Activated naive CD8-positive, alpha-beta T cell treated with anti-CD3 and anti-CD28 coated beads for 36 hours (primary cell): ENCODE data around the gene RUNX2. TPM values are rescaled to one million over a fixed set of nuclear protein-coding genes. Genes with fewer than 3 reads are reported as not detected.
A peak's percentile ranks its signal among the peaks of the same experiment; 100 is the strongest.

Experiments used
- DNase-seq: peaks from one replicate; pipeline ENCODE4 v3.0.0; 2021
- H3K27ac Mint-ChIP-seq: one replicate; pipeline ENCODE4 v1.8.0; 2022; ENCODE audit warnings: mild to moderate bottlenecking, moderate library complexity, mixed read lengths
- H3K27me3 Mint-ChIP-seq: one replicate; pipeline ENCODE4 v1.8.0; 2022; ENCODE audit warnings: mild to moderate bottlenecking, mixed read lengths
- H3K36me3 Mint-ChIP-seq: one replicate; pipeline ENCODE4 v1.8.0; 2021; ENCODE audit warnings: mild to moderate bottlenecking, mixed read lengths
- H3K4me1 Mint-ChIP-seq: one replicate; pipeline ENCODE4 v1.8.0; 2021; ENCODE audit warnings: mixed read lengths
- H3K4me3 Mint-ChIP-seq: one replicate; pipeline ENCODE4 v1.8.0; 2022; ENCODE audit warnings: mild to moderate bottlenecking, moderate library complexity, mixed read lengths
- H3K9me3 Mint-ChIP-seq: one replicate; pipeline ENCODE4 v1.8.0; 2022; ENCODE audit warnings: mixed read lengths
- total RNA-seq, 2 experiments: library from RNA; stranded (reverse); gene quantifications; one replicate each; pipeline ENCODE4 v1.2.3, GENCODE V29; 2021

RUNX2 gene
- total RNA-seq, 2 experiments from 2014 or later, result 4.8 to 5.8 TPM

DNA sequence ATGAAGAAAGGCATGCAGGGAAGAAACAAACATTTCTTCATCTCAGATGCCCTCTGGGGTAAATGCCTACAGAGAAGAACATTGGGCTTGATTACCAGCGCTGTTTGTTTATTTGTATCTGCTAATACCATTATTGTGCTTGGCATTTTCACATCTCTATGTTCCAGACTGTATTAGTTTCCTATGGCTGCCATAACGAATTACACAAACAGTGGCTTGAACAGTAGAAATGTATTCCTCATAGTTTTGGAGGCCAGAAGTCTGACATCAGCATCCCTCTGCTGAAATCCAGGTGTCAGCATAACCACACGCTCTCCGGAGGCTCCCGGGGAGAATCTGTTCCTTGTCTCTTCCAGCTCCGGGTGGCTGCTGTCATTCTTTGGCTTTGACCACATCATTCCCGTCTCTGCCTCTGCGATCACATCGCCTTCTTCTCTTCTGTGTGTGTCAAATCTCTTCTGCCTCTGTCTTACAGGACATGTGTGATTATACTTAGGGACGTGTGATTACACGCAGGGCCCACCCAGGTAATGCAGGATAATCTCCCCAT, 291.2 kb downstream of the RUNX2 start:
- Mint-ChIP-seq H3K27ac (no peak overlapping the region), H3K4me1 (peaks cover 18% of the 10 kb centered on the region)

DNA sequence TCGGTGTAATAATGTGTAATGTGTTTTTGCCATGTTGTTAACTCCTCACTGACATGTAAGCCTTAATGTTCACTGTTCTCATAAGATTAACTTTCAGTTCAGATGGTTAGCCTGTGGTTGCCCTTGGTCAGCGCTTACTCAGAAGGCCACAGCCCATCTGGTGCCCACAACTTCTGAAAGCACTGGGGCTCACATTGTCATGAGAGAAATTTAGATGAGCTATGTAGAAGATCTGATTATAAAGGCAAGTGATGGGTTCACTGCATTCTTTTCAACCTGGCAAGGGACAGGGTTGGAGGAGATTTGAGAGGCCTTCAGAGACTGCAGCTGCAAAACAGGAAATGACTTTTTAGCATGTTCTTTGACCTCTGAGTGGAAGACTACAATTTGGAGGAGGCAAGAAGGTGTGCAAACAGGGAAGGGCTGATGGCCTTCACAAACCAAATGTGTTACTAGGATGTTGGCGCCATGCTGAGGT, 291.9 kb downstream of the RUNX2 start:
- Mint-ChIP-seq H3K4me3 (no peak overlapping the region), H3K27ac (no peak overlapping the region), H3K9me3 (no peaks in the 10 kb centered on the region), H3K4me1 (peaks cover 20% of the 10 kb centered on the region), H3K27me3 (no peaks in the 10 kb centered on the region), H3K36me3 (no peaks in the 10 kb centered on the region)
- DNase-seq, result no peak

More for the DNA sequence above, 291.2 kb downstream of the RUNX2 start:
- Mint-ChIP-seq H3K4me3 (no peak overlapping the region), H3K27me3 (no peaks in the 10 kb centered on the region), H3K9me3 (no peaks in the 10 kb centered on the region), H3K36me3 (no peaks in the 10 kb centered on the region)
- DNase-seq, result no peak

DNA sequence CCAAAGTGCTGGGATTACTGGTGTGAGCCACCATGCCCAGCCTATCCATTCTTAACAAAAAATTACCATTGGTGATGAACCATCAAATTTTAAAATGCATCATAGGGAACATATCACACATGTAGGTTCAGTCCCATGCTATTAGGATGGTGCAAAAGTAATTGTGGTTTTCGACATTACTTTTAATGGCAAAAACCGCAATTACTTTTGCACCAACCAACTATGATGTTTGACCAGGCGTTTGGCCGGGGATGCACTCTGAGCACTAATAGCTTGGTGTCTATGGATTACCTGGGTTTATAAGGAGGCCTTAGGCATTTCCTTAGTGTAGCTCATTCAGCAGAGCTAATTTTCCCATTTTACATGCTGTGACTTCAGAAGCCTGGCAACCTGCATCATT, 296.1 kb downstream of the RUNX2 start:
- H3K36me3 Mint-ChIP-seq, result peaks cover 3% of the 10 kb centered on the region
- no peak overlapping the region for H3K27ac Mint-ChIP-seq
- no peak overlapping the region for H3K4me3 Mint-ChIP-seq
- no peaks in the 10 kb centered on the region for H3K9me3 Mint-ChIP-seq
- H3K4me1 Mint-ChIP-seq, result peaks cover 38% of the 10 kb centered on the region
- DNase-seq, result no peak
- no peaks in the 10 kb centered on the region for H3K27me3 Mint-ChIP-seq

DNA sequence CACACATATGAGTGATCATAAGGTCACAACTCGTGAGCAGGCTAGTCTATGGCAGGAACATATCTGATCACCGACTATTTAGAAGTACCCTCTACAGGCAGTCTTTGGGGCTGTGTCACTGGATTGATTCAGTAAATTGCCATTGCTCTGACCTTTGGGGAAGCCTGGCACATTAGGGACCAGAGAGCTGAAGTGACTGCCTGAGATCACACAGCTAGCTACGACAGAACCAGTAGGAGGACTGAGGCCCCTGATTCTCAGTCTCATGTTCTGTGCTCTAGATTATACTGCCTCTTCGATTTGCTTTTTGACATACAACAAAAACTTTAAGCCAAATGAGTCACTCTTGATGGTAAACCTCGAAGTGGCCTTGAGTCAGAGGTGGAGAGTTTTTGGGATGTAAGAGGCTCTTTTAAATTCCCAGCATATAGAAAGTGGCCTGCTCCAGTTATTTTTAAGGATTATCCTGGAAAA, 297.1 kb downstream of the RUNX2 start:
- Mint-ChIP-seq H3K27ac (peak overlapping the region; percentile 50), H3K36me3 (peaks cover 3% of the 10 kb centered on the region), H3K4me3 (no peak overlapping the region), H3K4me1 (peaks cover 33% of the 10 kb centered on the region), H3K9me3 (no peaks in the 10 kb centered on the region), H3K27me3 (no peaks in the 10 kb centered on the region)
- DNase-seq, result peak; percentile 8

DNA sequence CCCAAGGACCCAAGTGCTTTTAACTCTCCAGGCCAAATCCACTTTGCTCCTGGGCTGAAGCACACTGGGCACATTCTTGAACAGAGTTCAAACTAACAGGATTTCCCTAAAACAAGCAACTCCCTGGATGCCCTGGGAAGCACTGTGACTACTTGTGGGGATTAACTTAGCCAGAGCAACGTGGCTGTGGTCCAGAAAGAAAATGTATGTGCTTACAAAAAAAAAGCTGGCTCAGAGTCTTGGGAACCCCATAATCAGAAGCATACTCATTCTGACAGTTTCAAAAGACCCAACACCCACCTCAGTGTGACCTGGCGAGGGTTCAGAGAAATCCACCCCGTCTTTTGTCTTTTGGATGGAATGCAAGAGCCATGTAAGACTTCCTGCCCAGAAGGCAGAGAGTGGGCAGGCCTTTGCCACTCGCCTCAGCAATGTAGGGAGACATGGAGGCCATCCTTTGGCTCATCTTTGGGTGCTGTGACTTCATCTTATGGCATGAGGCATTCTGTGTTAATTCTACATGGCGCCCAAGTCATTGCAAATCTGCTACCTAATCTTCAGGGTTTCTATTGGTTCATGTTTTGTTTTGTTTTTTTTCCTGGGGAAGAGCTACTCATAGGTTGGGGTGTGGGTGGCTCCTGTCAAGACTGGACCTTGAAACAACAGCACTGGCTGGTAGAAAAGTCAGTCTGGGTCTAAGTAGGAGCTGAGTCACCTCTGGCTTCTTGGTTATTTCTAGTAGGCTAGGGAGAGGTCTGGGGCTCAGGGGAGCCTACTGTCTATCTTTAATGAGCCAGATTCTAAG, 298.2 kb downstream of the RUNX2 start:
- Mint-ChIP-seq H3K36me3 (peaks cover 3% of the 10 kb centered on the region), H3K27ac (no peak overlapping the region), H3K4me3 (no peak overlapping the region), H3K4me1 (peaks cover 28% of the 10 kb centered on the region), H3K27me3 (no peaks in the 10 kb centered on the region), H3K9me3 (no peaks in the 10 kb centered on the region)
- no peak for DNase-seq

DNA sequence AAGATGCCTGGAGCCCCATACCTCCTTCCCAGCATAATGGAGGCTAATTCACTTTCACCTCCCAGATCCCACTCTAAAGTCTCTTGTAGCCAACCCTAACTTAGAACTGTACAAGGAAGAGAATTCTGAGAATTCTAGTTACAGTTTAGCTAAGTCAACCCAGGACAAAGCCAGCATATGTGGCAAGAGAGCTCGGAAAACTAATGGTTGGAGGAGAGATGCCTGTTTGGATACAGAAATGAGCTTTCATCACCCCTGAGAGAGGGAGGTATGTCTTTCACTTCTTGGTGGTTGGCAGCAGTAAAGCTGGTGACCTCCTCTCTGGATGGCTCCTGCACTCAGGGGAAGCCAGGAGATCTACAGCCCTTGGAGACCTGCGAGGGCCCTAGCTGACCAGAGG, 302.2 kb downstream of the RUNX2 start:
- H3K27ac Mint-ChIP-seq, result no peak overlapping the region
- no peaks in the 10 kb centered on the region for H3K27me3 Mint-ChIP-seq
- H3K36me3 Mint-ChIP-seq, result peaks cover 3% of the 10 kb centered on the region
- no peaks in the 10 kb centered on the region for H3K9me3 Mint-ChIP-seq
- no peak overlapping the region for H3K4me3 Mint-ChIP-seq
- H3K4me1 Mint-ChIP-seq, result peaks cover 28% of the 10 kb centered on the region
- DNase-seq, result no peak

DNA sequence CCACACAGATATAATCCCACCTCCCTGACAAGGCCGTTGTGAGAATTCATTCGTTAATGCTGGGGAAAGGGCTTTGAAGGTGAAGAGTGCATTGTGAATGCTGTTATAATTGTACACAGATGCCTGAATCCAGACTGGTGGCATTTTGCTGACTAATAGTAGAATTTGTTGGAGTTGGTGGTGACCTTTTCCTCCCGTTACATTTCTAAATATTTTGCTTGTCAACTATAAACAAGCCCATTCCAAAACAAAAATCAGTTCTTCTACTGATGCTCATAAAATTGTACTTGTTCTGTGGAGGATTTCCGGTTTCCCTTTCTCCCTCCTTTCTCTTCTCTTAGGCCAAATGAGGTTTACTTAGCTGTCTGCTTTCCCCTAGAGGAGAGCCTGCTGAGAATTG, 302.7 kb downstream of the RUNX2 start:
- Mint-ChIP-seq H3K27me3 (no peaks in the 10 kb centered on the region), H3K4me3 (no peak overlapping the region), H3K9me3 (no peaks in the 10 kb centered on the region), H3K36me3 (peaks cover 3% of the 10 kb centered on the region), H3K27ac (no peak overlapping the region), H3K4me1 (peaks cover 24% of the 10 kb centered on the region)
- DNase-seq, result no peak

DNA sequence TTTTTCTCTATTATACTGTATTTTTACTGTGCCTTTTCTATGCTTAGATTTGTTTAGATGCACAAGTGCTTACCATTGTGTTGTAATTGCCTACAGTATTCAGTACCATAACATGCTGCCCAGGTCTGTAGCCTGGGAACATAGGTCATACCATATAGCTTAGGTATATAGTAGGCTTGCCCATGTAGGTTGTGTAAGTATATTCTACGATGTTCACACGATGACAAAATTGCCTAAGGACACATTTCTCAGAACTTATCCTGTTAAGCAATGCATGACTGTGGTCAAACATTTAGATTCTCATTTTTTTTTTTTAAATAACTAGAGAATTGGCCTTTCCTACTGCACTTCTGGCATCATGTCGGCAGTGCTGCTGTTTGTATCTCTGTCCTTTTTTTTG, 303.3 kb downstream of the RUNX2 start:
- no peaks in the 10 kb centered on the region for H3K9me3 Mint-ChIP-seq
- peaks cover 2% of the 10 kb centered on the region for H3K36me3 Mint-ChIP-seq
- no peaks in the 10 kb centered on the region for H3K27me3 Mint-ChIP-seq
- peaks cover 19% of the 10 kb centered on the region for H3K4me1 Mint-ChIP-seq
- H3K4me3 Mint-ChIP-seq, result no peak overlapping the region
- no peak for DNase-seq
- no peak overlapping the region for H3K27ac Mint-ChIP-seq

DNA sequence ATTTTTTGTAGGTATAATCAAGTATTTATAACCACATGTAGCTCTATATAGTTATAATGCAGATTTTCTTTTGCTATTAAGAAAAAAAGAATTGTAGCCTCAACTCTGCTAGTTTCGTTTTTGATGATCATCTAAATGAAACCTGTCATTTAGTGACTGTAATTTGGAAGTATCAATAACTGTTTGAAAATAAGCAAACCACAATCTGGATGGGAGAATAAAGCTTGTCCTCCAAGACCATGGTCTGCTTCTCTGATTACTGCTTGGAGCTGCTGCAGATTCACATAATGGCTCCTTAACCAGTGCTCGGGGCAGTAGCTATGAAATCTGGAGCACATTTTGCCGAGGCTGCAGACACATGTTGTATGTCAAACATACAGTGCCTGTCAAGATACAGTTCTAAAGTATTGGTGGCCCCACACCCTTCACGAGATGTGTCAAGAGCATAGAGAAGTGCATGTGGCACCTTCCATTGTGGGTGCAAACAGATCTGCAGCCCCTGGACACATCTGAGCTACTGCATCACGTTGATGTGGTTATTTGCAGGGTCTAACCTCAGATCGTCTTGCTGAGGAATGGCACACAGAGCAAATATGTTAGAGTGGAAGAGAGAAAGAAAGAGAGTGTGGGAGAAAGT, 305.3 kb downstream of the RUNX2 start:
- Mint-ChIP-seq H3K27me3 (no peaks in the 10 kb centered on the region), H3K36me3 (no peaks in the 10 kb centered on the region), H3K4me1 (peaks cover 11% of the 10 kb centered on the region), H3K27ac (no peak overlapping the region), H3K4me3 (no peak overlapping the region), H3K9me3 (no peaks in the 10 kb centered on the region)
- no peak for DNase-seq

DNA sequence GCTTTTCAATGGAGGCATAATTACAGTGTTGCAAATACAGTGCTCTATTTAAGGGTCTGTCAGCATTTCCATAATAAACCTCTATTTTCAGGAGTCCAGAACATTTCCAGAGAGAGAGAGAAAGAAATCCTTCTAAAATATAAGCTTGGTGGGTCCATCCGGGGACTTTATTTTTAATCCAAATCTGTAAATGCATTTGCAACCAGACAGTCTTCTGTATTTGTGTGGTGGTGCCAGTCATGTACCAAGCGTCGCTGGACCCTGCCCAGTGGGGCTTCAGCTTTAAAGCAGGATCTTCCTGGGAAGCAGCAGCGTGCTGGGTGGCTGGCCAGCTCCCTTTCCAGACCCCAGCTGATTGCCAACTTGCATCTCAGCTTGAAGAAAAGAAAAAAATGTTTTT, 306.1 kb downstream of the RUNX2 start:
- Mint-ChIP-seq H3K4me1 (peaks cover 5% of the 10 kb centered on the region), H3K9me3 (no peaks in the 10 kb centered on the region), H3K27ac (no peak overlapping the region), H3K4me3 (no peak overlapping the region), H3K27me3 (no peaks in the 10 kb centered on the region), H3K36me3 (no peaks in the 10 kb centered on the region)
- DNase-seq, result no peak

DNA sequence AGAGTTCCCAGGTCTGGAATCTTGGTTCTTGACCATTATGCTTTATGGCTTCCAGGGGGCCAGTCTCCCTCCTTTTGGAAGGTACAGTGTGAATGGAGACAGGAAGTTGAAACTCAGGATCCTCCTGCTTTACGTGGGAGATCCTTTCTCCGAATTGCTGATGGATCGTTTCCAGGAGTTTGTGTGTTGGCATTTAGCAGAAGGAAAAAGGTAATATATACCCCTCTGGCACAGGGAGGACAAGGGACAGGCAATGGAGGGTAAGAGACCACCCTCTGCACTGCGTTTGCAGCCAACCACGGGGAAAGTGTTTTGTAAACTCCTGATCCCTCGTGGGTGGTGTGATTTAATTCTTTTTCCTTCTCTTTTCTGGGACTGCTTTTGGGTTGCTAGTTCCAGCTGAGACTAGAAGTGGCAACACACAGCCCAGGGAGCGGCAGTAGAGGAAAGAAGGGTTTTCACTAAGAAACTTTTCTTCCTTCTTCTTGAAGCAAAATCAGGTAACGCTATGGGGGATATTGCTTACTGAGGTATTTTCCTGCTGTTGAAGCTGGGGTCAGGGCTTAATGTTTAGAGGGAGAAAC, 307.2 kb downstream of the RUNX2 start:
- Mint-ChIP-seq H3K27me3 (no peaks in the 10 kb centered on the region), H3K4me3 (no peak overlapping the region), H3K36me3 (no peaks in the 10 kb centered on the region), H3K27ac (no peak overlapping the region), H3K9me3 (no peaks in the 10 kb centered on the region), H3K4me1 (peaks cover 5% of the 10 kb centered on the region)
- DNase-seq, result no peak

DNA sequence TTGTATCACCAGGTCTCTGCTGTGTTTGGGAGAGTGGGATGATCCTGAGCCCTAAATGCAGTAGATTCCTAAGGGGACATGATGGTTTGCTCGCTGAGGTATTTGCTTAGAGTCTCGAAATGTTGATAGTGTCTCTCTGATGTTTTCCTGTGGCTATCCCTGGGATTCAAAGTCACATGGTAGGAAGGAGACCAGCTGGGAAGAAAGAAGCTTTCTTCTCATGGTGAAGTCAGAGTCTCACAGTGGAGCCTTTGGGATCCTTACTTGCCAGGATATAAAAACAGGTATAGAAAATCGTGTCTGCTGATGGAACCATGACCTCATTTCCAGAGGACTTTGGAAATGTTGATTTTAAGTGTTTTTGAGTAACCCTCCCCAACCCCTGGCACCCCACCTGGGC, 308.9 kb downstream of the RUNX2 start:
- H3K4me1 Mint-ChIP-seq, result peaks cover 5% of the 10 kb centered on the region
- no peak overlapping the region for H3K27ac Mint-ChIP-seq
- H3K9me3 Mint-ChIP-seq, result no peaks in the 10 kb centered on the region
- no peaks in the 10 kb centered on the region for H3K36me3 Mint-ChIP-seq
- no peak for DNase-seq
- no peak overlapping the region for H3K4me3 Mint-ChIP-seq
- no peaks in the 10 kb centered on the region for H3K27me3 Mint-ChIP-seq

DNA sequence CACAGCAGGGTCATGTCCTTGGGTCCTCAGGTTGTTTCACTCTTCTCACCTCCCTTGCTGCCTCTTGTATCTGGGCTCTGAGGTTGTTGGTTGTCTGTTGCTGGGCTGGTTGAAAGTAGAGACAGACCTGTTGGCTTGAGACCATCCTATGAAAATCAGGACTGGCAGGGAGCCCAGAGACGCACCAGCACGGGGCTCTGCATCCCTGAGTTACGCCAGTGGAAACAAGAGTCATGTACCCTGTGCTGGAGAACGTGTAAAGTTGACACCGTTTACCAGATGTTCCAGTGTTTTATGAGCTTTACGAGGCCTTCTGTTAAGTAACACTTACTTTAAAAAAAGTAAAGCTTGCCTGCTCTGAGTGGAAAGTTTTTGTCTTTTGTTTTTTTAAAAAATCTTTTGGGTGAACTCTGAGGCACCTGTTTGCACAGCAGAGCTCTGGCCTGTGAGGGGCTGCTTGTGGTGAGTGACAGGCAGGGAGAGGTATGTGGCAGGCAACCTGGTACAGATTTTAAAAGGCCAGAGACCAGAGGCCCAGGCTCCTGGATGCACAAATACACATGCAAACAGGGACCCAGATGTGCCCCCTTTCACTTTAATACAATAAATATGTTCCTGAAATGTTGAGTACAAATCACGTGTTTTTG, 309.6 kb downstream of the RUNX2 start:
- Mint-ChIP-seq H3K27me3 (no peaks in the 10 kb centered on the region), H3K9me3 (no peaks in the 10 kb centered on the region), H3K4me3 (no peak overlapping the region), H3K27ac (no peak overlapping the region), H3K36me3 (no peaks in the 10 kb centered on the region), H3K4me1 (peaks cover 5% of the 10 kb centered on the region)
- DNase-seq, result no peak

DNA sequence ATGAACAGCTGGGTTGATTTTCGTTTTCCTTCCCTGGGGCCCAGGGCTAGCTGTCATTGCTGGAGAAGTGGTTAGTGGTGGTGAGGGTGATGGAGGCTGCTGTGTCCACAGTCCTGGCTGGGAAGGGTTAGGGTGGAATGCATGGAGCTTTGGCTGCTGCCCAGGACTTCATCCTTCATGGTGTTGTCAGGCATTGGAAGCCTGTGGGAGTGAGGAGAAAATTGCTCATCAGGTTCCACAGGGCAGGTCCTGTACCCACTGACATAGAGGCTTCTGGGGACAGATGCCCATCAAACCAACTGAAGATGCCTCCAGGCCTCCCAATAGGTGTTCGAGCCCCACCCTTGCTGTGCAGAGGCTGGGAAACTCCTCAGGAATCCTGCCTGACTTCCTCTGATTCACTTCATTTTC, 312.0 kb downstream of the RUNX2 start:
- H3K9me3 Mint-ChIP-seq, result no peaks in the 10 kb centered on the region
- no peaks in the 10 kb centered on the region for H3K27me3 Mint-ChIP-seq
- H3K36me3 Mint-ChIP-seq, result no peaks in the 10 kb centered on the region
- no peak overlapping the region for H3K4me3 Mint-ChIP-seq
- no peak overlapping the region for H3K27ac Mint-ChIP-seq
- DNase-seq, result no peak
- peaks cover 3% of the 10 kb centered on the region for H3K4me1 Mint-ChIP-seq

DNA sequence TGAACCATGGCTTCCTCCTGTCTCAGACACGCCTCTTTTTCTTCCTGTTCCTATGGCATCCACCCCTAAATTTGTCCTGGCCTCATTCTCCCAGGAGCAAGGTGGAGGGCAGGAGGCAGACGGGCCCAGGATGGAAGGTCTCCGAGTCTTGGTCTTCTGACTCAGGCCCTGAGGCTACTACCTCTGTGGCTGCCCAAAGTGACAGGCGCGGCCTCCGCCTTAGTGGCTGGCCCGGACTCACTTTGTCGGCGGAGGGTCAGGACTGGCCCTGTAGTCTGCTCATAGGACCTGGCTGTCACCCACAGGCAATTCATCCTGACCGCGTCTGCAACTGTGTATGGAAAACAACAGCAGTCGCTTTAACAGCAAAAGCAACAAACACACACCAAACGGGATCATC, 312.7 kb downstream of the RUNX2 start:
- H3K9me3 Mint-ChIP-seq, result no peaks in the 10 kb centered on the region
- DNase-seq, result no peak
- peaks cover 8% of the 10 kb centered on the region for H3K4me1 Mint-ChIP-seq
- H3K36me3 Mint-ChIP-seq, result no peaks in the 10 kb centered on the region
- H3K4me3 Mint-ChIP-seq, result no peak overlapping the region
- no peaks in the 10 kb centered on the region for H3K27me3 Mint-ChIP-seq
- no peak overlapping the region for H3K27ac Mint-ChIP-seq
